ENCODE measurements around the gene REEP3.
"Not testable (repeated sequence)": the region's sequence is repeated elsewhere in the genome, so short reads cannot be mapped to it uniquely, and the experiment has no call there.

The REEP3 gene

GRCh38 chr10:63631991-63632390, 110.8 kb downstream of the REEP3 start:
- no peak for DNase-seq

- peak; percentile 2 for DNase-seq
These were observed 112.7 kb downstream of the REEP3 start for GRCh38 chr10:63633677-63634487.

GRCh38 chr10:63634488-63635065, 113.4 kb downstream of the REEP3 start:
- DNase-seq = no peak

- no peak for DNase-seq
These were observed 115.6 kb downstream of the REEP3 start for GRCh38 chr10:63636812-63637211.

- DNase-seq = no peak
These were observed 116.7 kb downstream of the REEP3 start for GRCh38 chr10:63637901-63638327.

GRCh38 chr10:63641366-63641765, 120.2 kb downstream of the REEP3 start:
- no peak for DNase-seq

GRCh38 chr10:63641799-63642198, 120.6 kb downstream of the REEP3 start:
- no peak for DNase-seq

- no peak for DNase-seq
These were observed 121.6 kb downstream of the REEP3 start for GRCh38 chr10:63642808-63643207.

- no peak for DNase-seq
These were observed 123.4 kb downstream of the REEP3 start for GRCh38 chr10:63644418-63645142.

GRCh38 chr10:63645195-63645594, 124.0 kb downstream of the REEP3 start:
- no peak for DNase-seq

GRCh38 chr10:63646491-63646890, 125.3 kb downstream of the REEP3 start:
- DNase-seq = no peak

GRCh38 chr10:63651864-63652263, 130.7 kb downstream of the REEP3 start:
- DNase-seq = no peak

GRCh38 chr10:63653747-63654146, 132.5 kb downstream of the REEP3 start:
- DNase-seq = no peak

GRCh38 chr10:63657761-63658160, 136.6 kb downstream of the REEP3 start:
- DNase-seq = no peak

- DNase-seq = not testable (repeated sequence)
These were observed 139.7 kb downstream of the REEP3 start for GRCh38 chr10:63660941-63661340.

- DNase-seq = no peak
These were observed 140.1 kb downstream of the REEP3 start for GRCh38 chr10:63661347-63661746.

GRCh38 chr10:63664341-63664885, 143.2 kb downstream of the REEP3 start:
- DNase-seq = no peak

- DNase-seq = not testable (repeated sequence)
These were observed 143.9 kb downstream of the REEP3 start for GRCh38 chr10:63665006-63665580.

GRCh38 chr10:63665670-63666134, 144.5 kb downstream of the REEP3 start:
- no peak for DNase-seq

- no peak for DNase-seq
These were observed 145.7 kb downstream of the REEP3 start for GRCh38 chr10:63666836-63667383.

GRCh38 chr10:63667596-63668480, 146.6 kb downstream of the REEP3 start:
- no peak for DNase-seq

Measured in CD4-positive, alpha-beta T cell treated with Interleukin-17A for 1 hour (primary cell).